HepG2 (cell line): ENCODE results near the gene PRICKLE2. TPM values are rescaled to one million over a fixed set of nuclear protein-coding genes. Genes with fewer than 3 reads are reported as not detected.

Experiments used
- ATAC-seq: fragments of 200-7000 bp; cut with Tn5 transposase; 3 replicates; pipeline ENCODE4 v1.9.1; 2020; ENCODE audit warnings: mild to moderate bottlenecking, moderate library complexity
- BruUV-seq: library from RNA; stranded (reverse); fragments of 400-500 nt; replicated peaks from 2 replicates; lab custom pipeline; 2021; lab: Mats Ljungman, UMichigan
- CTCF ChIA-PET: fragments of 300-600 bp; formaldehyde crosslinking; extraction: SDS; loops from one replicate; lab custom pipeline; 2021; ENCODE audit warnings: low total read pairs, inconsistent platforms, low intra/inter-chr PET ratio; lab: Yijun Ruan, JAX
- POLR2A ChIA-PET: fragments of 350-600 bp; sonication (Branson Sonifier 250); formaldehyde crosslinking; loops from one replicate; lab custom pipeline; 2020; ENCODE audit warnings: antibody characterized with exemption, inconsistent platforms; lab: Yijun Ruan, JAX
- DNase-seq: peaks from one replicate; pipeline ENCODE4 v3.0.0-alpha.2; 2015; ENCODE audit warnings: low spot score
- FAIRE-seq: peaks from 3 replicates; lab custom pipeline; 2011; peaks lifted over from hg19 to GRCh38; lab: Jason Lieb, UNC
- H2AFZ ChIP-seq: one replicate; pipeline ENCODE4 v1.6.1; 2011; ENCODE audit warnings: low read length, inconsistent platforms
- H3K27ac ChIP-seq: fragments of 300-600 bp; 3 replicates; pipeline ENCODE4 v1.8.0; 2011; ENCODE audit warnings: mixed run types, mild to moderate bottlenecking, mixed read lengths, low read length, inconsistent platforms; ENCODE audit not compliant: insufficient read depth; ENCODE audit errors: extremely low read length
- H3K27me3 ChIP-seq, 2 experiments: fragments of 200-600 bp in 1 of 2; 2 replicates in 1 of 2; 3 replicates in 1 of 2; pipeline versions ENCODE4 v1.6.0 to v1.8.0; 2011; ENCODE audit warnings: low read length in 2 of 2, mild to moderate bottlenecking in 2 of 2, moderate library complexity in 2 of 2, inconsistent platforms in 1 of 2; ENCODE audit not compliant: insufficient read depth in 2 of 2, control insufficient read depth in 1 of 2
- H3K36me3 ChIP-seq, 2 experiments: fragments of 200-600 bp in 1 of 2; replicated peaks in 1 of 2; 2 replicates in 1 of 2; 3 replicates in 1 of 2; pipeline versions ENCODE4 v1.5.1 to v1.8.0; 2011; ENCODE audit warnings: low read length in 2 of 2, inconsistent platforms in 1 of 2; ENCODE audit not compliant: insufficient read depth in 2 of 2, control insufficient read depth in 1 of 2
- H3K4me1 ChIP-seq: 2 replicates; pipeline ENCODE4 v1.5.1; 2012; ENCODE audit warnings: low read length, inconsistent platforms; ENCODE audit not compliant: insufficient read depth
- H3K4me2 ChIP-seq: 2 replicates; pipeline ENCODE4 v1.6.0; 2011; ENCODE audit warnings: low read depth, low read length, inconsistent platforms
- H3K4me3 ChIP-seq, 3 experiments: fragments of 200-600 bp in 1 of 3; sonication (generic), shearing (Covaris generic) in 1 of 3; replicated peaks in 1 of 3; 2 replicates each; pipeline ENCODE4 v1.5.1; 2011 to 2016; ENCODE audit warnings: low read length in 3 of 3, inconsistent platforms in 2 of 3, low read depth in 2 of 3, mild to moderate bottlenecking in 2 of 3, control low read depth in 1 of 3, mixed read lengths in 1 of 3; ENCODE audit not compliant: insufficient read depth in 1 of 3
- H3K79me2 ChIP-seq: one replicate; pipeline ENCODE4 v1.6.1; 2011; ENCODE audit warnings: low read length, inconsistent platforms; ENCODE audit not compliant: insufficient read depth
- H3K9ac ChIP-seq: 2 replicates; pipeline ENCODE4 v1.6.0; 2011; ENCODE audit warnings: mild to moderate bottlenecking, low read depth, low read length, inconsistent platforms; ENCODE audit not compliant: insufficient read depth
- H3K9me3 ChIP-seq: 2 replicates; pipeline ENCODE4 v1.5.1; 2012; ENCODE audit warnings: mild to moderate bottlenecking, low read length
- H4K20me1 ChIP-seq: 2 replicates; pipeline ENCODE4 v1.6.0; 2011; ENCODE audit warnings: inconsistent platforms, mild to moderate bottlenecking, low read length, moderate library complexity; ENCODE audit not compliant: insufficient read depth
- BORCS8-MEF2B ChIP-seq: sonication (generic); formaldehyde crosslinking; IDR thresholded peaks from 2 replicates; pipeline ENCODE4 v1.8.0; 2022; ENCODE audit warnings: mild to moderate bottlenecking, missing genetic modification reagents
- ETV5 ChIP-seq: IDR thresholded peaks from 2 replicates; pipeline ENCODE4 v1.6.1; 2018; ENCODE audit warnings: missing biosample characterization, missing genetic modification reagents, inconsistent platforms, borderline replicate concordance
- HDAC2 ChIP-seq: sonication (generic); formaldehyde crosslinking; IDR thresholded peaks from 2 replicates; pipeline ENCODE4 v1.4.0; 2020; ENCODE audit warnings: missing genetic modification reagents
- KAT2B ChIP-seq: fragments of 150-350 bp; IDR thresholded peaks from 2 replicates; pipeline ENCODE4 v1.6.1; 2014; ENCODE audit warnings: low read depth, low read length, borderline replicate concordance
- NFE2 ChIP-seq: sonication (generic); formaldehyde crosslinking; IDR thresholded peaks from 2 replicates; pipeline ENCODE4 v1.4.0; 2020; ENCODE audit warnings: missing genetic modification reagents
- SMAD3 ChIP-seq: sonication (generic); formaldehyde crosslinking; IDR thresholded peaks from 2 replicates; pipeline ENCODE4 v1.4.0; 2020; ENCODE audit warnings: missing genetic modification reagents
- TOPORS ChIP-seq: sonication (generic); formaldehyde crosslinking; IDR thresholded peaks from 2 replicates; pipeline ENCODE4 v1.8.0; 2023; ENCODE audit warnings: mild to moderate bottlenecking, missing genetic modification reagents
- ZBTB37 ChIP-seq: sonication (generic); formaldehyde crosslinking; IDR thresholded peaks from 2 replicates; pipeline ENCODE4 v1.4.0; 2020; ENCODE audit warnings: mild to moderate bottlenecking, missing genetic modification reagents
- ZC3H13 ChIP-seq: sonication (generic); formaldehyde crosslinking; IDR thresholded peaks from 2 replicates; pipeline ENCODE4 v1.8.1; 2023; ENCODE audit warnings: mild to moderate bottlenecking, missing genetic modification reagents, moderate library complexity
- ZFP36L2 ChIP-seq: sonication (generic); formaldehyde crosslinking; IDR thresholded peaks from 2 replicates; pipeline ENCODE4 v1.4.0; 2020; ENCODE audit warnings: missing genetic modification reagents
- ZNF570 ChIP-seq: sonication (generic); formaldehyde crosslinking; IDR thresholded peaks from 2 replicates; pipeline ENCODE4 v1.4.0; 2020; ENCODE audit warnings: mild to moderate bottlenecking, missing genetic modification reagents, borderline replicate concordance
- ZNF589 ChIP-seq: sonication (generic); formaldehyde crosslinking; conservative IDR thresholded peaks from 2 replicates; pipeline ENCODE4 v1.8.0; 2022; ENCODE audit warnings: mild to moderate bottlenecking, moderate library complexity, missing genetic modification reagents
- WGBS: methylation state at CpG from one replicate; pipeline ENCODE4 v1.1.6; 2017; ENCODE audit warnings: low lambda C conversion rate; 5-methylcytosine and 5-hydroxymethylcytosine counted together
- in situ Hi-C: cut with HindIII; loops from 2 replicates; pipeline ENCODE4 v1.10.0; 2017; ENCODE audit warnings: low pct_unique_long_range_greater_than_20kb; ENCODE audit not compliant: extremely low pct_ligation_motif_present
- intact Hi-C: fragments of 100-400 bp; cut with micrococcal nuclease; formaldehyde crosslinking; loops from one replicate; pipeline ENCODE4 v1.10.0; 2022; ENCODE audit not compliant: unreplicated experiment
- polyA plus RNA-seq, 8 experiments: library from polyadenylated mRNA; depleted of rRNA in 3 of 8; stranded (reverse) in 7 of 8; unstranded in 1 of 8; fragments of >200 nt; fragmentation: Illumina TruSeq in 4 of 8; extraction: Trizol in 4 of 8; gene quantifications; 2 replicates each; pipeline versions ENCODE4 v1.2.1 to v1.2.3, GENCODE V29; 2011 to 2016; ENCODE audit warnings: low read depth in 4 of 8, missing spikeins in 1 of 8, mixed read lengths in 1 of 8; ENCODE audit not compliant: insufficient read depth in 1 of 8
- total RNA-seq, 5 experiments: library from RNA; depleted of rRNA; stranded (reverse); fragments of >200 nt; fragmentation: Illumina TruSeq; extraction: Trizol; gene quantifications; 2 replicates each; pipeline ENCODE4 v1.2.3, GENCODE V29; 2016; ENCODE audit warnings: low read depth in 1 of 5
- TF ChIP-seq, protein P1 (sequence below): sonication (generic); formaldehyde crosslinking; IDR thresholded peaks from 2 replicates; pipeline ENCODE4 v1.4.0; 2020; ENCODE audit warnings: missing genetic modification reagents, mild to moderate bottlenecking, borderline replicate concordance
- TF ChIP-seq, protein P2 (sequence below): sonication (generic); formaldehyde crosslinking; IDR thresholded peaks from 2 replicates; pipeline ENCODE4 v1.8.1; 2023; ENCODE audit warnings: missing genetic modification reagents, inconsistent platforms, borderline replicate concordance
- TF ChIP-seq, protein P3 (sequence below), 2 experiments: fragments of 450-650 bp in 1 of 2; sonication (generic) in 1 of 2; formaldehyde crosslinking; IDR thresholded peaks; 2 replicates each; pipeline versions ENCODE4 v1.5.0 to v1.8.0; 2020 to 2022; ENCODE audit warnings: mild to moderate bottlenecking in 1 of 2, missing genetic modification reagents in 1 of 2

Gene PRICKLE2
- total and polyA plus RNA-seq, 2 of the 13 experiments (the other 11 are each of a cell fraction or from before 2014, with no cell fraction given) = 0.01 to 0.07 TPM

GRCh38 chr3:64265646-64266045 lies 40.4 kb upstream of the PRICKLE2 start:
- no peak overlapping the region for H3K27ac ChIP-seq
- ChIA-PET CTCF (no interaction called here), POLR2A (no interaction called here)
- no peaks in the 10 kb centered on the region for H3K36me3 ChIP-seq
- intact Hi-C loops = no loop called here
- in situ Hi-C loops = no loop called here
- H4K20me1 ChIP-seq = no peaks in the 10 kb centered on the region
- DNase-seq (no peak), FAIRE-seq (no peak), ATAC-seq (no peak)
- no peak overlapping the region for H3K4me3 ChIP-seq
- no peak overlapping the region for H2AFZ ChIP-seq
- H3K79me2 ChIP-seq = no peaks in the 10 kb centered on the region
- no TSS peak for BruUV-seq
- no peak overlapping the region for H3K9ac ChIP-seq
- peaks cover 27% of the 10 kb centered on the region for H3K4me1 ChIP-seq
- H3K4me2 ChIP-seq = no peak overlapping the region
- H3K9me3 ChIP-seq = peaks cover 6% of the 10 kb centered on the region
- peaks cover 0 to 23% of the 10 kb centered on the region in 2 experiments; a peak in 2 of 5 replicates for H3K27me3 ChIP-seq
- WGBS = 29% methylated on average over 3 of the region's 3 CpGs
- TF ChIP-seq KAT2B = no peak
- TF ChIP-seq, protein P1, sequence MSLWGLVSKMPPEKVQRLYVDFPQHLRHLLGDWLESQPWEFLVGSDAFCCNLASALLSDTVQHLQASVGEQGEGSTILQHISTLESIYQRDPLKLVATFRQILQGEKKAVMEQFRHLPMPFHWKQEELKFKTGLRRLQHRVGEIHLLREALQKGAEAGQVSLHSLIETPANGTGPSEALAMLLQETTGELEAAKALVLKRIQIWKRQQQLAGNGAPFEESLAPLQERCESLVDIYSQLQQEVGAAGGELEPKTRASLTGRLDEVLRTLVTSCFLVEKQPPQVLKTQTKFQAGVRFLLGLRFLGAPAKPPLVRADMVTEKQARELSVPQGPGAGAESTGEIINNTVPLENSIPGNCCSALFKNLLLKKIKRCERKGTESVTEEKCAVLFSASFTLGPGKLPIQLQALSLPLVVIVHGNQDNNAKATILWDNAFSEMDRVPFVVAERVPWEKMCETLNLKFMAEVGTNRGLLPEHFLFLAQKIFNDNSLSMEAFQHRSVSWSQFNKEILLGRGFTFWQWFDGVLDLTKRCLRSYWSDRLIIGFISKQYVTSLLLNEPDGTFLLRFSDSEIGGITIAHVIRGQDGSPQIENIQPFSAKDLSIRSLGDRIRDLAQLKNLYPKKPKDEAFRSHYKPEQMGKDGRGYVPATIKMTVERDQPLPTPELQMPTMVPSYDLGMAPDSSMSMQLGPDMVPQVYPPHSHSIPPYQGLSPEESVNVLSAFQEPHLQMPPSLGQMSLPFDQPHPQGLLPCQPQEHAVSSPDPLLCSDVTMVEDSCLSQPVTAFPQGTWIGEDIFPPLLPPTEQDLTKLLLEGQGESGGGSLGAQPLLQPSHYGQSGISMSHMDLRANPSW (CRISPR knock-in tag) = no peak
- no peak for TF ChIP-seq ZNF589 (CRISPR knock-in tag)
- no peak for TF ChIP-seq ZNF570 (CRISPR knock-in tag)
- TF ChIP-seq, protein P2, sequence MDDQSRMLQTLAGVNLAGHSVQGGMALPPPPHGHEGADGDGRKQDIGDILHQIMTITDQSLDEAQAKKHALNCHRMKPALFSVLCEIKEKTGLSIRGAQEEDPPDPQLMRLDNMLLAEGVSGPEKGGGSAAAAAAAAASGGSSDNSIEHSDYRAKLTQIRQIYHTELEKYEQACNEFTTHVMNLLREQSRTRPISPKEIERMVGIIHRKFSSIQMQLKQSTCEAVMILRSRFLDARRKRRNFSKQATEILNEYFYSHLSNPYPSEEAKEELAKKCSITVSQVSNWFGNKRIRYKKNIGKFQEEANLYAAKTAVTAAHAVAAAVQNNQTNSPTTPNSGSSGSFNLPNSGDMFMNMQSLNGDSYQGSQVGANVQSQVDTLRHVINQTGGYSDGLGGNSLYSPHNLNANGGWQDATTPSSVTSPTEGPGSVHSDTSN (CRISPR knock-in tag) = no peak
- no peak for TF ChIP-seq ZBTB37 (CRISPR knock-in tag)
- no peak for TF ChIP-seq BORCS8-MEF2B (CRISPR knock-in tag)
- TF ChIP-seq HDAC2 (CRISPR knock-in tag) = no peak
- no peak for TF ChIP-seq ZC3H13 (CRISPR knock-in tag)
- no peak for TF ChIP-seq TOPORS (CRISPR knock-in tag)
- TF ChIP-seq, protein P3, sequence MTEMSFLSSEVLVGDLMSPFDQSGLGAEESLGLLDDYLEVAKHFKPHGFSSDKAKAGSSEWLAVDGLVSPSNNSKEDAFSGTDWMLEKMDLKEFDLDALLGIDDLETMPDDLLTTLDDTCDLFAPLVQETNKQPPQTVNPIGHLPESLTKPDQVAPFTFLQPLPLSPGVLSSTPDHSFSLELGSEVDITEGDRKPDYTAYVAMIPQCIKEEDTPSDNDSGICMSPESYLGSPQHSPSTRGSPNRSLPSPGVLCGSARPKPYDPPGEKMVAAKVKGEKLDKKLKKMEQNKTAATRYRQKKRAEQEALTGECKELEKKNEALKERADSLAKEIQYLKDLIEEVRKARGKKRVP (CRISPR knock-in tag; IDR thresholded peaks at IDR 0.05) = no peak
- TF ChIP-seq ZFP36L2 (CRISPR knock-in tag) = no peak
- no peak for TF ChIP-seq NFE2
- no peak for TF ChIP-seq SMAD3 (CRISPR knock-in tag)
- TF ChIP-seq ETV5 = no peak
